NCI-H187 (cell line): ENCODE measurements around the gene HS1BP3.

Experiments used
- DNase-seq, 2 experiments: peaks; one replicate each; lab custom pipeline; 2025; lab: John Stamatoyannopoulos, UW

Gene HS1BP3

GRCh38 chr2:20645761-20646160, 5.1 kb downstream of the HS1BP3 start:
- DNase-seq, result no peak

- no peak for DNase-seq
These were observed 5.6 kb downstream of the HS1BP3 start for GRCh38 chr2:20645301-20645701.

- DNase-seq, result no peak
These were observed 7.1 kb downstream of the HS1BP3 start for GRCh38 chr2:20643826-20644225.

DNA sequence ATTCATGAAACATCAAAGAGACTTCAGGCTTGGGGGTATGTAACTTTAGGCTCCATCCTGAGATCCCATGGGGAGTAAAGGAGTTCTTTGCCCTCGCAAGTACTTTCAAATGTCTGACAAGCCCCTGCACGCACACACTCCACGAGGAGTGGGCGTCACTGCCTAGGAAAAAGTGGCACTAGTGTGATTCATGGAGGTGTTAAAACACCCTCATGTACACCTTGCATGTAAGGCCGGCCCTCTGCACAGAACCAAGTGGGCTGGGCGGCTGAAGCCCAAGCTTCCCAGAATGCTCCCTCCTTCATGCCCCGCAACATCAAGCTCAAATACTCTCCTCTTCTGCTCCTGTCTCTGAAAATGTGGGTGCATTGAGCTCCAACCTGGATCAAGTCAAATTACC, 7.8 kb downstream of the HS1BP3 start:
- DNase-seq, result no peak

GRCh38 chr2:20642055-20642971, 8.6 kb downstream of the HS1BP3 start:
- DNase-seq, result peak; percentile 48 to 52

GRCh38 chr2:20641123-20641985, 9.5 kb downstream of the HS1BP3 start:
- no peak for DNase-seq

DNA sequence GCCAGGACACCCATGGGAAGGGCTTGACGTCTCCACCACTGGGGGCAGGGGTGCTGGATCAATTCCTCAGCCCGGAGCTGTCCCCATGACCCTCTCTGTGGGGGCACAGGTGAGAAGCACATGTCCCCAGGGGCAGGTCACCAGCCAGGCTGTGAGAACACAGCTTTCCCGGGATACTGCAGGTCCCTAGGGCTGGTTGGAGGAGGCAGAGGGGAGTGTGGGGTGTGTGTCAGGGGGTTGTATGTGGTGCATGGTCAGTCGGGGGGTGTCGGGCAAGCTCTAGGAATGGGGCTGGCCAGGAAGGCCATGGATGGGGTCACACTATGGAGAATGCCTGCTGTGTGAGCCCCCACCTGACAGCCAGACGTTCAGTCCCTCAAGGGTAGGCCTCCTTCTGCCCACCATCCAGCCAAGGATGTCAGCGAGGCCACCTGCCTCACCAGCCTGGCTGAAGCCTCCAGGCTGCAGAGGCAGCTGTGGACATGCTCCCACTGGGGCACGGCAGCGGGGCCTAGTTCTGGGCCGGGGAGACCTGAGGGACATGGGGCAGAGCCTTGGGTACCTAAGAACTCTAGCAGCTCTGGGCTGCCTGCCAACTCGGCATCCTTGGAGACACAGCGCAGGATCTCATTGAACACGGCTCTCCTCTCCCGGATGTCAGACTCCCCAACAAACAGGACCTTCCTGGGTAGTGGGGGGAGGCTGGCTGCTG, 10.3 kb downstream of the HS1BP3 start:
- DNase-seq, result no peak

DNA sequence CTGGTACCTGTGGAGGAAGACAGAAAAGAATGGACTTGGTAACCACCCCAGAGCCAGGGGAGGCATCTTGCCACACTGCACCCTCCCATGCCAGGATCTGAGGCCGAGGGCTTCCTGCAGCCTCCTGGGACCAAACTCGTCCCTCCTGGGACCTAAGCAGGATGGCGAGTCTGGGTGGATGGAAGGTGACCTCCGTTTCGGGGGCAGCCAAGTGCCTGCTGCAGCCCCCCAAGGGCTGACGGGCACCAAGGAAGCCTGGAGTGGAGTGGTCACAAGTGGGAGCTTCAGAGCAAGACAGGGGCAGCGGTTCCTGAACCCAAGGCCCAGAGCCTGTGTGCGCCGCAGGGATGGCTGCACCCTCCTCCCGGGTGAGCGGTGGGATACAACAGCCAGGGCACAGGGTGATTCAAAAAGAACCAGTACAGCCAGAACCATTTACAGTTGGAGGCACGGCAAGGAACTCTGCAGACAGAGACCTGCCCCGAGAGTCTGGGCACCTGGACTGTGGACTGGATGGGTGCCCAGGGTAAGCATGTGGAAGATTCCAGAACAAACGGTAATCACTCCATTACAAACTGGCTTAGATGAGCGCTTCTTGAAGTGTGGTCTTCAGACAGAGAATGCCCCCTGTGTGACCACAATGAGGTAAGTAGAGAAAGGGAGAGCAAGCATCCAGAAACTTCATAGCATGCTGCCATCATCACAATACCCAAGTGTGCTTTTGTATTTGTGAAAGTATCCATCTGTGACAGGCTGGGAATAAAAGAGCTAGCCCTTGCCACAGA, 12.1 kb downstream of the HS1BP3 start:
- no peak for DNase-seq

- no peak for DNase-seq
These were observed 12.9 kb downstream of the HS1BP3 start for GRCh38 chr2:20638014-20638413.

DNA sequence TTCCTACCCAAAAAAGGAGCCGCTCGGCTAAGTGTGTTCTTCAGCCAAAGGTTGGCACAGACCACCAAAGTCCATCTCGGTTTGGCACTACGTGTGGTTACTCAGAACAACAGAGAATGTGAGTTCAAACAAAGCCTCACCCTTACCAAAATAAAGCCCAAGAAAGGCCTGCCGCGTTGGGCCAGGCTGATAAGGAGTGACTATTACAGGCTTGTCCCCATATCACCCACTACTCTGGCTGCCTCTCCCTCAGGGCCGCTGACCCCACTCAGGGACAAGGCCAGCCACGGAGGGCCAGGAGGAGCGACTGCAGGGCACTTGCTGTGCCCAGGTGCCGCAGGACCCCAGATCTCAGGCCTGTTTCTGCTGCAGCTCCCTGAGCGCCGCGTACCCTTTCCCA, 13.8 kb downstream of the HS1BP3 start:
- DNase-seq, result no peak

- peak; percentile 65 to 80 for DNase-seq
These were observed 15.0 kb downstream of the HS1BP3 start for GRCh38 chr2:20635675-20636584.

DNA sequence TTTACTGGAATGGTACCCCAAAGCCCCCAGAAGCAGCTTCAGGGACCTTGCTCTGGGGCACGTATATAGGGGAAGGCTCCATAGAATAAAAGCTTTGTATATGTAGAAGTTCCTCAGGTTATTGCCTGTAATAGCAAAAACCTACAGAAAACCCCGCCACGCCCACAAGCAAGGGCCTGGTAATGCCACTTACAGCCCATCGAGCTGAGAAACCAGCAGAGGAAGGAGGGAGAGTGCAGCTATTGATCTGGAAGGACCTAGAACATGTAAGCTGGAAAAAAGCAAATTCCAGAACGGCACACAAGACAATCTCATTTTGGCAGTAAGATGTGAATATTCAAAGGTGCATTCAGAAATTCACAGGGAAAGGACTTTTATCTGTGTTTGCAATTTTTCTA, 15.8 kb downstream of the HS1BP3 start:
- DNase-seq, result peak; percentile 25 to 73

GRCh38 chr2:20634507-20635112, 16.3 kb downstream of the HS1BP3 start:
- DNase-seq, result no peak

DNA sequence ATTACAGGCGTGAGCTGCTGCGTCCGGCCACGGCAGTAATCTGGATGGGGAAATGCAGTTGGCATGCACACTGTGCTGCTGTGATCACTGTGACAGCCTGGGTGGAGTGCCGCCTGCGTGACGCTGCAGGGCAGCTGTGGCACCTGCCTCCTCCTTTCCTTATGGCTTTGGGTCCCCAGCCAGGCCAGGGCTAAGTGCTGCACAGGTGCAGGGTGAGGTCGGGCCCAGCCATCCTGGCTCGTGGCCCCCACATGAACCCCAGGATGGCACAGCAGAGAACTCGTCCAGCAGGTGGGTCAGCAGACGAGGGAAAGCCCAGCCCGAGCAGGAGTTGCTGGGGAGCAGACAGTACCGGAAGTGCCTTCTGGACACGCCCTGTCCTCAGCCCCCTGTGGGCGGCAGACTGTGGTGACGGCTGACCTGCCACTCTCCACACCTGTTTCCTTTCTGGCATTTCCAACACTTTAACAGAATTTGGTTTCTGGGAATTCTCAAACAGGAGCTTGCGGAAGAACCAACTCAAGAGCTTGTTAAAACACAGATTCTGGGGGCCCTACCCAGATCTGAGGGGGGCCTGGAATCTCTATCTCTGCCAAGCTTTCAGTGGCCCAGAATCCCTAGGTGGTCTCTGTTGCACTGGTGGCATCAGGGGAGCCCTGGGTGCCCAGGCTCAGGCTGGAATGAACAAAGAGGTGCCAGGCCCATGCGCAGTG, 16.9 kb downstream of the HS1BP3 start:
- DNase-seq, result no peak

GRCh38 chr2:20633001-20633400, 17.9 kb downstream of the HS1BP3 start:
- no peak for DNase-seq

GRCh38 chr2:20632446-20632990, 18.4 kb downstream of the HS1BP3 start:
- no peak for DNase-seq

- no peak for DNase-seq
These were observed 19.1 kb downstream of the HS1BP3 start for GRCh38 chr2:20631617-20632307.

DNA sequence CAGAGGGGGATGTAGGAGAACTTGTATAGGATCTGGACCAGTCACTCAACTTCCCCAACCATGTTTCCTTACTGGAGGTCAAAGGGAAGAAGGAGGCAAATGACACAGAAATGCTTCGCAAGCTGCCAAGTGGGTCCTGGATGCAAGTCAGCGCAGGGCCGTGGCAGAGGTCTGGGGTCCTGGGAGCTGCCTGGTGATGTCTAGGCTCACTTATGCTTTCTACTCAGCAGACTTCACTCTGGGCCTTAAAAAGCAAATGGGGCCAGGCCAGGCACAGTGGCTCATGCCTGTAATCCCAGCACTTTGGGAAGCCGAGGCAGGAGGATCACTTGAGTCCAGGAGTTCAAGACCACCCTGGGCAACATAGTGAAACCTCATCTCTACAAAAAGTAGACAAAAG, 19.9 kb downstream of the HS1BP3 start:
- no peak for DNase-seq
